ENCODE measurements around the gene SRSF9. TPM values are rescaled to one million over a fixed set of nuclear protein-coding genes. Genes with fewer than 3 reads are reported as not detected.

The SRSF9 gene
- total RNA-seq, 2 donors from 2014 or later = 291 to 324 TPM

DNA sequence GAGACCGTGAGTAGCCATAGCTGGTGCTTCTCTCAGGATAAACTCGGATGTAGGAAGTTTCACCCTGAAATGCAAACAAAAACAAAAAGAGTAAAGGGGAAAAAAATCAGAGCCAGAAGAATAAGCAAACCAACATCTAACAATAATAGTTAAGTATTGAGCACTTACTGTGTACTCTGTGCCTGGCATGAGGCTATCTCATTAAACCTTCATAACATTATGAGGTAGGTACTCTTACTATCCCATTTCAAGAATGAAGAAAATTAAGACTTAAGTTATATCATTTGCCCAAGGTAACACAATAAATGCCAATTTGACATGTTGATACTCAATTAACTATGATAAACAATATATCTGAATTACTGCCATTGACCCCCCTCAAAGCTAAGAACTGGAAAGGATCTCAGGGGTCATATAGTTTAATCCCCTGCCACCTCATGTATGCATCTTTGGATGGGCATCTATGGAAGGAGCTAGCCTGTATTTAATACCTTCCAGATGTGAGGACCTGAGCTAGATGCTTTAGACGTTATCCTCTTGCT, 7.4 kb downstream of the SRSF9 start:
- H3K27me3 ChIP-seq (ENCODE audit: control insufficient read depth, insufficient read depth, low read length, poor library complexity, severe bottlenecking) = no peaks in the 10 kb centered on the region
- Mint-ChIP-seq H3K27me3 (ENCODE audit: insufficient read depth) (no peaks in the 10 kb centered on the region), H3K4me3 (no peak overlapping the region), H3K27ac (no peak overlapping the region), H3K36me3 (ENCODE audit: low read depth) (peaks cover 82% of the 10 kb centered on the region), H3K9me3 (no peaks in the 10 kb centered on the region), H3K4me1 (peaks cover 8% of the 10 kb centered on the region)
- H3K27ac ChIP-seq (ENCODE audit: low read depth, low read length) = no peak overlapping the region
- H3K9ac ChIP-seq (ENCODE audit: extremely low read depth, low read length, poor library complexity, severe bottlenecking) = no peak overlapping the region
- no peak for TF ChIP-seq CTCF (conservative IDR thresholded peaks at IDR 0.05)
- H3K4me3 ChIP-seq (ENCODE audit: low read length) = no peak overlapping the region
- no peaks in the 10 kb centered on the region for H3K9me3 ChIP-seq (ENCODE audit: control insufficient read depth, low read length)
- 94 to 95% methylated on average over 2 to 3 of the region's 3 CpGs for WGBS, 2 experiments (ENCODE audit: insufficient coverage in 1 of 2, insufficient read length in 1 of 2)
- H3K36me3 ChIP-seq (ENCODE audit: control insufficient read depth, insufficient read depth, low read length) = peaks cover 97% of the 10 kb centered on the region
- H3K4me1 ChIP-seq (ENCODE audit: control insufficient read depth, insufficient read depth, low read length) = peaks cover 3% of the 10 kb centered on the region
- no peak for DNase-seq

DNA sequence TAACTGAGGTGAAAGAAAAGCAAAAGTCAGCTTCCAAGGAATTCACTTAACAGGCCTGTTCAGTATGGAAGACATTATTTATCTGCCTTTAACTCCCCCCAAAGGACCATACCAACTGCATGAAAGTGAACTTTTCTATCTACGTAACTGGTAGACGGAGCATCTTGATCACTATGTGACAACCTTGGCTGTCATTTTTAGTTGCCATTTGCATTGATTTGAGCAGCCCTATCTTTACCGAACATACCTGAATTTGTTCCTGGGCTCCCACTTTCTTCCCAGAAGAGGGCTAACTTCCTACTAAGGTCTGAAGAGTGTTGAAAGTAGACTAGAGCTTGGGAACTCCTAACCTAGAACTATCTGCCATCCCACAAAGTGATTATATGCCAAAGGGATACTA, 9.4 kb downstream of the SRSF9 start:
- no peak overlapping the region for H3K9ac ChIP-seq (ENCODE audit: extremely low read depth, low read length, poor library complexity, severe bottlenecking)
- H3K4me1 ChIP-seq (ENCODE audit: control insufficient read depth, insufficient read depth, low read length) = no peaks in the 10 kb centered on the region
- Mint-ChIP-seq H3K9me3 (no peaks in the 10 kb centered on the region), H3K4me1 (no peaks in the 10 kb centered on the region), H3K27me3 (ENCODE audit: insufficient read depth) (no peaks in the 10 kb centered on the region), H3K36me3 (ENCODE audit: low read depth) (peaks cover 86% of the 10 kb centered on the region), H3K4me3 (no peak overlapping the region), H3K27ac (no peak overlapping the region)
- TF ChIP-seq CTCF (conservative IDR thresholded peaks at IDR 0.05) = no peak
- no peaks in the 10 kb centered on the region for H3K9me3 ChIP-seq (ENCODE audit: control insufficient read depth, low read length)
- no peak overlapping the region for H3K27ac ChIP-seq (ENCODE audit: low read depth, low read length)
- 94 to 100% methylated on average over 3 of the region's 3 CpGs for WGBS, 2 experiments (ENCODE audit: insufficient coverage in 1 of 2, insufficient read length in 1 of 2)
- H3K36me3 ChIP-seq (ENCODE audit: control insufficient read depth, insufficient read depth, low read length) = peaks cover 98% of the 10 kb centered on the region
- no peaks in the 10 kb centered on the region for H3K27me3 ChIP-seq (ENCODE audit: control insufficient read depth, insufficient read depth, low read length, poor library complexity, severe bottlenecking)
- H3K4me3 ChIP-seq (ENCODE audit: low read length) = no peak overlapping the region
- no peak for DNase-seq

- DNase-seq = peak; percentile 87
- Histone ChIP-seq H3K4me1 (ENCODE audit: control insufficient read depth, insufficient read depth, low read length) (peaks cover 4% of the 10 kb centered on the region), H3K9ac (ENCODE audit: extremely low read depth, low read length, poor library complexity, severe bottlenecking) (no peak overlapping the region), H3K36me3 (ENCODE audit: control insufficient read depth, insufficient read depth, low read length) (peaks cover 98% of the 10 kb centered on the region), H3K9me3 (ENCODE audit: control insufficient read depth, low read length) (no peaks in the 10 kb centered on the region), H3K27me3 (ENCODE audit: control insufficient read depth, insufficient read depth, low read length, poor library complexity, severe bottlenecking) (no peaks in the 10 kb centered on the region), H3K4me3 (ENCODE audit: low read length) (no peak overlapping the region), H3K27ac (ENCODE audit: low read depth, low read length) (no peak overlapping the region)
- no peak overlapping the region for H3K4me3 Mint-ChIP-seq
- no peaks in the 10 kb centered on the region for H3K27me3 Mint-ChIP-seq (ENCODE audit: insufficient read depth)
- H3K36me3 Mint-ChIP-seq (ENCODE audit: low read depth) = peaks cover 81% of the 10 kb centered on the region
- peak overlapping the region; percentile 53 for H3K27ac Mint-ChIP-seq
- 91 to 100% methylated on average over 5 to 6 of the region's 6 CpGs for WGBS, 2 experiments (ENCODE audit: insufficient coverage in 1 of 2, insufficient read length in 1 of 2)
- H3K4me1 Mint-ChIP-seq = no peaks in the 10 kb centered on the region
- H3K9me3 Mint-ChIP-seq = no peaks in the 10 kb centered on the region
- peak; percentile 78 for TF ChIP-seq CTCF (conservative IDR thresholded peaks at IDR 0.05)
Measured at GRCh38 chr12:120457133-120457532, 12.4 kb downstream of the SRSF9 start.
